Activated CD8-positive, alpha-beta memory T cell treated with anti-CD3 and anti-CD28 coated beads, Interleukin-2, amount 50 U/mL, for 48 hours (primary cell): ENCODE measurements around the gene DAAM2.

Experiments used
- DNase-seq: peaks from one replicate; pipeline ENCODE4 v3.0.0-alpha.2; 2020

DAAM2 gene

DNA sequence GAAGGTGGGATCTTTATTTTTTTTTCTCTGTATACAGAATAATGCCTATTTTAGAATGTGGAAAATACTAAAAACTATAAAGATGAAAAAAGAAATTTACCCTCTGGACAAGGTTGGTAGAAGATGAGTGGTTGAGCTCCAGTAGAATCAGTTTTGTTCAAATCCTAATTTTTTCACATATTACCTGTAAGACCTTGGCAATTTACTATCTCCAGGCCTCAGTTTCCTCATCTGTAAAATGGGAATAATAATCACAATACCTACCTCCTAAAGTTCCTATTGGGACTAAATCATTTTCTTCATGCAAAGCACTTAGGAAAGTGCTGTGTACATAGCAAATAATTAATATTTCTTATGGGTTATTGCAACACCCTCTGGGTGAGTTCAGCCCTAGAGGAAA, 28.4 kb downstream of the DAAM2 start:
- DNase-seq, result no peak

DNA sequence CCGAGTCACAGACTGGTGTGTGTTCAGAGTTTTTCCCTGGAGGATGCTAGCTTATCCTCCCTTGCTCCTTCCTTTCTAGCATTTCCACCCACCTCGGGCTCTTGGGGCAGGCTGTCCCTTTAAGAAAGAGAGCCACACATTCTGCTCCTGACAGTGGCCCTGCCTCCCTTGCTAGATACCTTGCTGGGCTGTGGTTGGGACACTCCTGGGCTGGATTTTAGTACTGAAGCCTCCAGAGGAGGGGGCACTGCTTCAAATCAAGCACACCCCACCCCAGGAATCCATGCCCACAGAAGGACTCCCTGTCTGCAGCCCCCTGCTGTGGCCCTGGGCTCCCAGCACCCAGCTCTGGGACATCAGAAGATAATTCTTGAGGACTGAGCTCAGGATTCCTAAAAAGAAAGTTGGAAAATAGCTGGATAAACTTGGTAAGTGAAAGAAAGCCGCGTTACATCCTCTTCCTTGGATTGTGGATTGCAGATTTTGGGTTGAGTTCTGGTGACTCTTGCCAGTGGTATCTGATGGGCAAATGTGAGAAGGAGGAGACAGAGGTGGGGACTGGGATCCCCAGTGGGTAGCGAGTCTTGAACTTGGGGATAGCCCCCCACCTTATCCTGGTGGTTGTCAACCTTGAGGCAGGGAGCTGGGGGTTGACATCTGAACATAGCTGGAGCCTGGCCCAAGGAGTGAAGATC, 29.0 kb downstream of the DAAM2 start:
- DNase-seq, result no peak

DNA sequence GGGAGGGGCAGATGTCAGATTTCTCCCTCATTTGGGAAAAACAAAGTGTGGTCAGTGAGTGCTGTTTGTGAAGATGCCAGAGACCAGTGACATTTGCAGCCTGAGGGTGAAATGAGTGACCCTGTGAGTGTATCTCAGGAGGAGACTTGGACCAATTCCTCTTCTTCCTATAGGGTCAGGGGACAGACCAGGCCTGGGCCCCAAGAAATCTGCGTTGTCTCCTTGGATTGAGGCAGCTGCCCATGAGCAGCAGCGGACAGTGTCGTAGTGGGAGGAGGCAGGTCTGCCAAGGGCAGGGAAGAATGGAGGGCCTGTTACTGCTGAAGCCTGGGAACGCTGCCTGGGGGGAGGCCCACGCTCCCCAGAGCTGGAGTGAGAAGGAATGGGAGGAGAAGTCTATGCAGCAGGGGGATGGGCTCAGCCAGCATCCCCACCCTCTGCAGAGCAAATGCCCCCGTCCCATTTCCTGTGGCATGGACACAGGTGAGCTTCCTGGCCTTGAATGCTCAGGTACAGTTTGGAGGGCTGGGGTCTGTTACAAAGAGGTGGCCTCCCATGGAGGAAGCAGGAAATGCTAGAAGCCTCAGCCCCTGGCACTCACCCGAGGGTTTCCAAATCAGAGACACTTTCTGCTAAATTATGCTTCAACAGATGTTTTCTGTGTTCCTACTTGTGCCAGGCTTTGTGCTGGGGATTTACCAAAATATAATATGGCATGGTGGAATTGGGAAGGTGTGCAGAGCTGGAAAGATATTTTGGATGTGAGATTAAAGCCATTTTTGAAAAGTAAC, 29.8 kb downstream of the DAAM2 start:
- DNase-seq, result no peak

- no peak for DNase-seq
Observed at GRCh38 chr6:39822846-39823815, 31.0 kb downstream of the DAAM2 start.

GRCh38 chr6:39824030-39824926, 32.1 kb downstream of the DAAM2 start:
- no peak for DNase-seq

- DNase-seq, result no peak
Observed at GRCh38 chr6:39829331-39829730, 37.2 kb downstream of the DAAM2 start.

DNA sequence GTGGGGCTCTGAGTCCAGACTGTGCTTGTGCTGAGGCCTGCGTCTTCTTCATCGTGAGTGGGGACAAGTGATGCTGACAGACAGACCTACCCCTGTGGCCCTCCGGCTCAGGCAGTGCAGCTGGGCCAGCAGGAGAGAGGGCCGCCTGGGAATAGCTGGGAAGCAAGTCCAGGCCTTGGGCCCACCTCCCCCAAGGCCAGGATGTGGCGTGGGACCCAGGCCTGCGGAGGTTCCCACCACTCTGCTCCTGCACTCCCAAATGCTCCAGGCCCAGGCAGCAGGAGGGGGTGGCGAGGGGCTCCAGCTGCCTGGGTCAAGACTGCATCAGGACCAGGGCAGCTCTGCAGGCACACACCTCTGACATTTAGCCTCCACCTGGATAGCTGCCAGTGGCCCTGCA, 38.3 kb downstream of the DAAM2 start:
- DNase-seq, result no peak

- no peak for DNase-seq
Observed at GRCh38 chr6:39831701-39832100, 39.5 kb downstream of the DAAM2 start.

GRCh38 chr6:39834278-39834677, 42.1 kb downstream of the DAAM2 start:
- DNase-seq, result no peak

GRCh38 chr6:39834866-39835265, 42.7 kb downstream of the DAAM2 start:
- DNase-seq, result no peak

GRCh38 chr6:39835821-39836295, 43.7 kb downstream of the DAAM2 start:
- DNase-seq, result no peak

GRCh38 chr6:39836606-39837005, 44.4 kb downstream of the DAAM2 start:
- no peak for DNase-seq

GRCh38 chr6:39839445-39839844, 47.3 kb downstream of the DAAM2 start:
- no peak for DNase-seq

DNA sequence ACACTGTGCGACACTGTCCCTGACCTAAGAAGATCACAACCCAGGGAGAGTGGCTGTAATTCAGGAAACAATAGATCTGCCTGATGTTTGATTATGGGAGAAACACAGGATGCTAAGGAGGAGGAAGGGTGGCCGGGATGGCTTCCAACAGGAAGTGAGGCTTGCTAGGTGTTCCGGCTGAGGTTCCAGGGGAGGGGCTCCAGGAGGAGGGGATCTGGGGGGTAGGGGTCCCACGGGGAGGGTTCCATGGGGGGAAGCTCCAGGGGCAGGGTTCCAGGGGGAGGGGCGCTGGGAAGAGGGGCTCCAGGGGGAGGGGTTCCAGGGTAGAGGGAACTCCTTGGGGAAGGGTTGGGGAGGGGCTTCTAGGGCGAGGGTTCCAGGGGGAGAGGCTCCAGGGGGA, 48.6 kb downstream of the DAAM2 start:
- no peak for DNase-seq

GRCh38 chr6:39841291-39841690, 49.1 kb downstream of the DAAM2 start:
- DNase-seq, result no peak

- DNase-seq, result no peak
Observed at GRCh38 chr6:39841923-39842322, 49.7 kb downstream of the DAAM2 start.

DNA sequence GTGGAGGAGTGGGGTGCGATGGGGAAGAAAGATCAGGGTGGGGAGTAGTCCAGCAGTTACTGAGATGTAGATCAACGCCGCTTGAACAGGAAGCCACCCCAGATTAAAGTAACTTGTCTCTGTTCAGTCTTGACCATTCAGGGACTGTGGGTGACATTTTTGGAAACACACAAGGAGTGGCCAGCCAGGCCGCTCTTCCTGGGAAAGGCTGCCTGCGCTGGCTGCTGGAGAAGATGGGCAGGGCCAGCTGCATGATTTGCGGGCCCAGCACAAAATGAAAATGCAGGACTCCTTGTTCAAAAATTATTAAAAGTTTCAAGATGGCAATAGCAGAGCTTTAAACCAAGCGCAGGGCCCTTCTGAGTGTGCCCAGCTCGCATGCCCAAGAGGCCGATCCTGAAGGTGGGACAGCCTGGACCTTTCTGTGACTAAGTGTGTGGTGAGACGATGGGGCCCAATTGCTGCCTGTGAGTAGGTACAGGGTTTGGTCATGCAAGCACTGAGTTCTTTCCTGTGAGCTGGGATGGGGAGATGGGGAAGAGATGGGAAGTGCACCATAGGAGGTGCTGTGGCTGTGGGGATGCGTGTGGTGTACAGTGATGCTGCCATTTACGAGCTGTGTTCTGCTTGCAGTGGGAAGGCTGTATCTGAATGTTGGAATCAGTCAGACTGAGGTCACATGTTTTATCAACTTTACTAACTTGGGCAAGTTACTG, 51.3 kb downstream of the DAAM2 start:
- no peak for DNase-seq

GRCh38 chr6:39844866-39845265, 52.7 kb downstream of the DAAM2 start:
- DNase-seq, result no peak

GRCh38 chr6:39847221-39847620, 55.0 kb downstream of the DAAM2 start:
- DNase-seq, result no peak

GRCh38 chr6:39848171-39848570, 56.0 kb downstream of the DAAM2 start:
- no peak for DNase-seq

DNA sequence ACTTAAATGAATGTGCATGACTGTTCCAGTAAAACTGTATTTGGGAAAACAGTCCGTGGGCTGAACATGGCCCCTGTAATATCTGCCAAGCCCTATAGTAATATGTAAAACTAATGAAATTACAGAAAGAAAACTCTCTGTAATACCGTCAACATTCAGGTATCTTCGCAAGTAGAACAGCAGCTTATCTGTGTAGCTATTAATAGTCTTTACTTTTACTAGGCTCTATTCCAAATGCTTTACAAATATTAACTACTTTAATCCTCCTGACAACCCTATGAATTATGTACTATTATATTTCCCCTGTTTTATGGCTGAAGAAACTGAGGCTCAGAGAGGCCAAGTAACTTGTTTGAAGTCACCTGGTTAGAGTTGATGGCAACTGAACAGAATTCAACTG, 57.1 kb downstream of the DAAM2 start:
- no peak for DNase-seq
